Ovary (tissue), 3 donors: ENCODE measurements around the gene KIZ.

Source experiments
- CTCF ChIP-seq, 3 donors: fragments of 450-650 bp in 2 of 3; fragments of 200-600 bp in 1 of 3; IDR thresholded peaks; one replicate each; pipeline versions ENCODE4 v1.5.1 to v1.8.0; 2016 to 2022; ENCODE audit warnings: antibody characterized with exemption in 3 of 3, mild to moderate bottlenecking in 1 of 3
- EP300 ChIP-seq: sonication (generic); formaldehyde crosslinking; IDR thresholded peaks from one replicate; pipeline ENCODE4 v1.6.1; 2017; ENCODE audit warnings: antibody characterized with exemption
- POLR2A ChIP-seq: fragments of 450-650 bp; IDR thresholded peaks from one replicate; pipeline ENCODE4 v1.6.1; 2017; ENCODE audit warnings: antibody characterized with exemption, mild to moderate bottlenecking, moderate library complexity
- donor health status: DM: no; HTN: no; CAD: no.

GRCh38 chr20:21189761-21190523 is 64.1 kb downstream of the KIZ start:
- TF ChIP-seq POLR2A (no peak), CTCF (IDR thresholded peaks at IDR 0.05) (no peak), EP300 (no peak)
